NT2/D1 (cell line): ENCODE data around the gene TMA7B.

Experiments used
- SUZ12 ChIP-seq: IDR thresholded peaks from 2 replicates; pipeline ENCODE4 v1.6.1; 2011; ENCODE audit not compliant: insufficient read length, insufficient read depth; ENCODE audit errors: extremely low read depth
- YY1 ChIP-seq: IDR thresholded peaks from 2 replicates; pipeline ENCODE4 v1.6.1; 2011; ENCODE audit not compliant: insufficient read length, insufficient read depth

DNA sequence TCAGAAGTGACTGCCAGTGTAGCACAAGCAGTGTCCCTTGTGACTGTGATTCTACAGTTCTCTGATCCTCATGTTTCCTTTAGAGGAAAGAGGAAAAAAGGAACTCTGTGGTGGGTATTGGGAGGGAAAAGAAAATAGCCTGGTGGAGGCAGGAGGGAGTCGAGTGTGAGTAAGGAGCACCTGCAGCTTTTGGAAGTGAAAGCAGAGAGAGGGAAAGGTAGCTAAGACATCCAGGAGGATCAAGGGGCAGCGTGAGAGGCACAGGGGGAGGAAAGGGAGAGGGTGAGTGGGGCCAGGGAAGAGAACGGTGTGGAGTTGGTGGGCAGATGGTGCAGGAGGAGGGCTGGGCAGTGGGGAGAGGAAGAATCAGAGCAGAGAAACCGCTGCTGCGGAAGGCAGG, 12.4 kb downstream of the TMA7B start:
- no peak for TF ChIP-seq YY1
- no peak for TF ChIP-seq SUZ12
